ENCODE data around the gene OASL.

Gene OASL

GRCh38 chr12:120992989-120993388, 46.1 kb downstream of the OASL start:
- no peak for DNase-seq (ENCODE audit: low read depth in 2 of 3, low spot score in 2 of 3)

DNA sequence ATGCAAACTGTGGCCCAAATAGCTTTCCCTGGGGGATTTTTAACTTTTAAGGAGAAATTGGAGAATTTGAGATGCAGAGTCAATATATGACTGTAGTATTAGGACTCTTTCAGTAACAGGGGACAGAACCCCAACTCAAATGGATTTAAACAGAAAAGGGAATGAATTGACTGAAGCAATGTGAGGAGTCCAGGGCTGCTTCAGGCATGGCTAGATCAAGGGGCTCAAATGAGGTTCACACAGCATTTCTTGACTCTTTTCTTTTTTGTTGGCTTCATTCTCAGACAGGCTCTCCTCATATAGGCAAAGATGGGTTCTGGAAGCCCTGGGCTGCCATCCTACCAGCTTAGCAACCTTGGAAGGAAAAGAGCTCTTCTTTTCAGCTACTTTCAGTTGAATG, 47.1 kb downstream of the OASL start:
- no peak for DNase-seq (ENCODE audit: low read depth in 2 of 3, low spot score in 2 of 3)

DNA sequence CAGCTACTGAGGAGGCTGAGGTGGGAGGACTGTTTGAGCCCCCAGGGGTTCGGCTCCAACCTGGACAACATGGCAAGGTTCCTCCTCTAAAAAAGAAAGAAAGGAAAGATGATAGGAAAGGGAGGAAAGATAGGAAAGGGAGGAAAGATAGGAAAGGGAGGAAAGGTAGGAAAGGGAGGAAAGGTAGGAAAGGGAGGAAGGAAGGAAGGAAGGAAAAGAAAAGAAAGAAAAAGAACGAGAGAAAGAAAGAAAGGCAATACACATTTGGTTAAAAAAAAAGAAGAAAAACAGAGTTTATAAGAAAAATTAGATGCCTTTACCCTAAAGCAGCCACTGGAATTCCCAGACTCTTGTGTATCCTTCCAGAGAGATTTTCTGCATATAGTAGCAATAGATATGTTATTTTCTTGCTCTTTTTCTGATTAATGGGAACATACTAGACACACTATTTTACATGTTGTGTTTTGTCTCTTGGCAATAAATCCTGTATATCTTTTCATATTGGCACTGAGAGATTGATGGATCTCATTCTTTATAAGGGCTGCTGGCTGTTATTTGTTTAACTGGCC, 48.5 kb downstream of the OASL start:
- DNase-seq (ENCODE audit: low read depth in 2 of 3, low spot score in 2 of 3), result no peak

- DNase-seq (ENCODE audit: low read depth in 2 of 3, low spot score in 2 of 3), result no peak
Measured at GRCh38 chr12:120989687-120990086, 49.4 kb downstream of the OASL start.

DNA sequence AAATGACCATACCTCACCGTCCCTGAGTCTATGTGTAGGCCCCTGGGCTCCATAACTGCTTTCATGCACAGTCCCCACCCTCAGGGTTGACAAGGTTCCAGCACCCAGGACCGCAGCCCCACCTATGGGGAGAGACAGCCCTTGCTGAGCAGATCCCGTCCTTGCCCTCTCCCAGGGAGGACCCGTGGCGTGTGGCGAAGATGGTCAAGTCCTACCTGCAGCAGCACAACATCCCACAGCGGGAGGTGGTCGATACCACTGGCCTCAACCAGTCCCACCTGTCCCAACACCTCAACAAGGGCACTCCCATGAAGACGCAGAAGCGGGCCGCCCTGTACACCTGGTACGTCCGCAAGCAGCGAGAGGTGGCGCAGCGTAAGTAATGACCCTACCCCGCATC, 50.4 kb downstream of the OASL start:
- no peak for DNase-seq (ENCODE audit: low read depth in 2 of 3, low spot score in 2 of 3)

GRCh38 chr12:120988234-120988633, 50.8 kb downstream of the OASL start:
- no peak for DNase-seq (ENCODE audit: low read depth in 2 of 3, low spot score in 2 of 3)

DNA sequence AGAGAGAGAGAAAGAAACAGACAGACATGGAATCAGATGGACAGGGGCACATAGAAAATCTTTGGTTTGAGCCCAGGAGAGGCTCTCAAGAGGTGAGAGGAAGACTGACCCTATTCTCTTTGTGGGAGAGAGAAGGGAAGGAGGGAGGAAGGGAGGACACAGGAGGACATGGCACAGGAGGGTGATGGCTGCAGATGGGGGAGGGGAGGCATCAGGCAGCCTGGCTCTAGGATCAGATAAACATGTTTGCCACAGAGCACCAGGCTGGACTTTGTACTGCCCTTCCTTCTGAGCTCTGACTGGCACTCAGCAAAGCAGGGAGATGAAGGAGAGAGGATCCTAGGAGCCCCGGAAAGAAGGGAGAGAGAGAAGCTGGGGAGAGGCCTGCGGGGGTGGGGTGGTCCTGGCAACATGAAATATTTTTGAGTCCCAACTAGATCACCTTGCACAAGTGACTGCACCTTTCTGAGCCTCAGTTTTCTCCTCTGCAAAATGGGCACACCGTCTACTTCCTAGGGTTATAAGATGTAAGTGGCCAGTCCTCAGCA, 54.6 kb downstream of the OASL start:
- DNase-seq (ENCODE audit: low read depth in 2 of 3, low spot score in 2 of 3), result no peak

- DNase-seq (ENCODE audit: low read depth in 2 of 3, low spot score in 2 of 3), result no peak
Measured at GRCh38 chr12:120983759-120984158, 55.3 kb downstream of the OASL start.

- no peak for DNase-seq (ENCODE audit: low read depth in 2 of 3, low spot score in 2 of 3)
Measured at GRCh38 chr12:120982659-120983058, 56.4 kb downstream of the OASL start.

DNA sequence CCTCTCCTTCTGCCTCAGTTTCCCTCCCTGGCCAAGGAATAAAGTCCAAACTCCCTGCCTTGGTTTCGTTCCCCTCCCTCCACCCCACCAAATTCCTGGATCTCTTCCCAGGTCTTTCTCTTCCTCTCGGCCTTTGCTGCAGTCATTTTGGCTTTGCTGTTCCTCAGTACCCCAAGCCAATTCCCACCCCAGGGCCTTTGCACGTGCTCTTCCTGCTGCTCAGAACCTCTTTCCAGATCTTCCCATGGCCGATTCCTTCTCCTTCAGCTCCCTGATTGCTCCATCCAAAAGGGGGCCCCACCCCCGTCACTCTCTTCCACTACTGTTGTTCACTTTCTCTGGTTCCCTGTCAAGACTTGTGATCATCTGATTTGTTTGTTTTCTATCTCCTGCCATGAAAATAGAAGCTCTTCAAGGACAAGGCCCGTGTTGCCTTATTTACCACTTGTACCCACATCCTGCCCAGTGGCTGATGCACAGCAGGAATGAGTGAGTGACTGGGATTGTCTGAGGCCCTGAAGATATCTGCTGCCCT, 57.6 kb downstream of the OASL start:
- no peak for DNase-seq (ENCODE audit: low read depth in 2 of 3, low spot score in 2 of 3)

- DNase-seq (ENCODE audit: low read depth in 2 of 3, low spot score in 2 of 3), result no peak
Measured at GRCh38 chr12:120980800-120981368, 58.2 kb downstream of the OASL start.

- no peak for DNase-seq (ENCODE audit: low read depth in 2 of 3, low spot score in 2 of 3)
Measured at GRCh38 chr12:120979862-120980696, 59.0 kb downstream of the OASL start.

DNA sequence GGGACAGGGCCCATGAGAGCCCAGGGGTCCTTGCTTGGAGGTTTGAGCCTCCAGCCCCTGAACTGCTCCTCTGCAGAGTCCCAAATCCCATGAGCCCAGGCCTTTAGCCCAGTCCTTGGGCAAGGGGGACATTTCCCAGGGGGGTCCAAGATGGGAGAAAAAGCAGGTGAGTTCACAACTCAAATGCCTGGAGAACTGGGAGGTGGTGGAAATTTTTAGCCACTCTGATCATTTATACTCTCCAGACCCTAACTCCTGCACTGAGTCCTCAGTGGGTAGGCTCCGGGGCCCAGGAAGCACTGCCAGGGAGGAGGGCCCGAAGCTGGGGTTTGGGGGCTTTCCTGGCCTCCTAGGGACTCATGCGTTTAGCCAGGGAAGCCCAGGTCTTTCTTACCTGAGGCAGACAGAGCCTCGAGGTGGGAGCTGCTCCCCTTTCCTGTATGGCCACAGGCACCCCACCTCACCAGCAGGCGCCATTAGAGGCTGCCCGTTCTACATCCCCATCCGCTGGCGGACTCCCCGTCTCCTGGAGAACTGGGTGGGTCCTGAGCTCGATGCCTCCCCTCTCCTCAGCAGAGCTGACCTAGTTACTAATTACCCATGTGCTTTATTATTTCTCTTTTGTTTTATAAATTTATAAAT, 59.7 kb downstream of the OASL start:
- DNase-seq (ENCODE audit: low read depth in 2 of 3, low spot score in 2 of 3), result no peak

- no peak for DNase-seq (ENCODE audit: low read depth in 2 of 3, low spot score in 2 of 3)
Measured at GRCh38 chr12:120978296-120979219, 60.5 kb downstream of the OASL start, which contains the start of gene HNF1A. HNF1A (plus strand) TSS chr12:120978543; CDS start chr12:120978769, 226 bp downstream.

DNA sequence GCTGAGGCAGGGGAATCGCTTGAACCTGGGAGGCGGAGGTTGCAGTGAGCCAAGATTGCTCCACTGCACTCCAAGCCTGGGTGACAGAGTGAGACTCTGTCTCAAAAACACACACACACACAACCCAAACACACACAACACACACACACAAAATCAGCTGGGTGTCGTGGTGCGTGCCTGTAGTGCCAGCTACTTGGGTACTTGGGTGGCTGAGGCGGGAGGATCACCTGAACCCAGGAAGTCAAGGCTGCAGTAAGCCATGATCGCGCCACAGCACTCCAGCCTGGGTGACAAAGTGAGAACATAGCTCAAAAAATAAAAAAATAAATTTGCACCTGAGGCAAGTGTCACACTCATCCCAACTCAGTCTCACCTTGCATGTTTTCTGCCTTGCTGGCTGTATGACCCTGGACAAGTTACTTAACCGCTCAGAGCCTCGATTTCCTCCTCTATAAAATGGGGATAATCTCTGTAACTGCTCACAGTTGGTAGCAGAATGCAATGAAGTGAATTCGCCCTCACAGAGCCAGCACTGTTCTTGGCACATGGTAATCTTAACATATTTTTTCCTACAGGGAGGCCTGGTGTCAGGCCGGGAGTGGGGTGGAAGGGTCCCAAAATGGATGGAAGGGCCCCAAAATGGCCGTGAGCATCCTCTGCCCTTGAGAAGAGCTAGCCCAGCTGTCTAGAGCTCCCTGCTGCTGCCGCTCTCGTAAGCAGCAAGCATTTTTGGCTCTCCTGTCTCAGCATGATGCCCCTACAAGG, 61.3 kb downstream of the OASL start:
- no peak for DNase-seq (ENCODE audit: low read depth in 2 of 3, low spot score in 2 of 3)

DNA sequence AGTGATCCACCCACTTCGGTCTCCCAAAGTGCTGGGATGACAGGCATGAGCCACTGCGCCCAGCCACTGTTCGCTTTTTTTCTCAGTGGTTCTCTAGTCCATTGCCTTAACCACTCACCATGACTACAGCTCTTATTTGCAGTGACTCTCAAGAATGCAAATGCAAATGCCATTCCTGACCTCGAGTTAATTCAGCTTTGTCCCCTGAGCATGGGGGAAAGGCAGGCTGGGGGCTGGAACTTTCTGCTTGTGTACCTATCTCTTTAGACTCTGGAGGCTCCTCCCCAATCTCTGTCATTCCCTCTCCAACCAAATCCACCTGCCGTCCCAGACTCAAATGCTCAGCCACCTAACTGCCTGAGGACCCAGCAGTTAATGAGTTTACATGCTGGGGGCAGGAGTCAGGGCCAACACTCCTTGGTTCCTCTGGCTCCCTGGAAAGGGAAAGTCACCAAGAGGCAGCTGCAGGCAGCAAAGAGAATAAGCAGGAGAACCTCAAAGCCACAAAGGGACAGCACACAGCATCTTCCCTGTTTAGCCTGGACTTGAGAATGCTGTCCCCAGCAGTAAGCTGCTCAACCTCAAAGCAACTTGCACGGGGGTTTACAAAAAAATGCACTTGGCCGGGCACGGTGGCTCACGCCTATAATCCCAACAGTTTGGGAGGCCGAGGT, 66.0 kb downstream of the OASL start:
- DNase-seq (ENCODE audit: low read depth in 2 of 3, low spot score in 2 of 3), result no peak

DNA sequence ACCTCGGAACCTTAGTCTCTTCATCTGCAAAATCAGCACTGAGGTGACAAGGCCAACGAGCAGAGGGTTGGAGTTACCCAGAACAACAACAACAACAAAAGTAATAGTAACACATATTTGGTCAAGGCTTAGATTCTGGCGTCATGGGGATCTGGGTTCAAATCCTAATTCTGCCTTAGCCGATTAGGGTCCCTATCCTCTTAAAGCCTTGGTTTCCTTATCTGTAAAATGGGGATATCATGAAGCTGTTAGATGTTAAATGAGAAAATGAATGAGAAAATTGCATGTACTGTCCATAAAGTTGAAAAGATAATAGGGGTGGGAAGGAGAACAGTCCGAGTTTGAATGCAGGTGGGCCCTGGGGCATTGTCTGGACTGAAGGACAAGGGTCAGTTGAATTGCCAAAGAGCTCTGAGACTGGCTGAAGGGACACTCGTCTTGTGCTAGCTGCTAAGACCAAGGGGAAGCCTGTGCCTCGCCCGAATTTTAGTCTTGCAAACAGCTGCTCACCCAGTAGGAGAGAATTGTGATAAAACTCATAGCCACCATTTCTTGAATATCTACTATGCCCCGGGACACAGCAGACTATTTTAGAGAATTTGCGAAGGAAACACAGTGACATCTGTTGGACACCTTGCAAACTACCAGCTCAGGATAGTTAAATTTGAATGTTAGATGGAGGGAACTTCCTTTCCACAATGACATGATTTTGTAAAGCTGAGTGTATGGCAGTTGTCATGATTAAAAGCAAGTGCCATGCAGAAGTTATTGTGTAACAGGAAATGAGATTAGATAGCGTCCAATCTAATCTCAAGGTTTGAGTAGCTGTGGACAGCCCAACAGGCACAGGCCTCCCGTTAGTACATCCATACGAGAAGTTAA, 67.5 kb downstream of the OASL start:
- no peak for DNase-seq (ENCODE audit: low read depth in 2 of 3, low spot score in 2 of 3)

GRCh38 chr12:120970310-120970709, 68.7 kb downstream of the OASL start:
- DNase-seq (ENCODE audit: low read depth in 2 of 3, low spot score in 2 of 3), result no peak

All from activated CD8-positive, alpha-beta memory T cell treated with anti-CD3 and anti-CD28 coated beads for 48 hours (primary cell).